COLO829 (cell line): Measurements from ENCODE around the gene FUZ.

Experiments
- DNase-seq: peaks from one replicate; pipeline ENCODE4 v3.0.0; 2012; ENCODE audit warnings: low spot score

The FUZ gene

GRCh38 chr19:49805822-49806619 is 7.1 kb downstream of the FUZ start:
- no peak for DNase-seq

- no peak for DNase-seq
These were observed 9.6 kb downstream of the FUZ start for GRCh38 chr19:49803529-49803856.

- DNase-seq = no peak
These were observed 10.1 kb downstream of the FUZ start for GRCh38 chr19:49802836-49803528.

- no peak for DNase-seq
These were observed 11.0 kb downstream of the FUZ start for GRCh38 chr19:49801966-49802661.

GRCh38 chr19:49801401-49801888 is 11.6 kb downstream of the FUZ start:
- DNase-seq = no peak

GRCh38 chr19:49800771-49801170 is 12.3 kb downstream of the FUZ start:
- DNase-seq = no peak

- DNase-seq = no peak
These were observed 13.2 kb downstream of the FUZ start for GRCh38 chr19:49799798-49800376.

GRCh38 chr19:49799271-49799797 is 13.8 kb downstream of the FUZ start:
- no peak for DNase-seq

GRCh38 chr19:49798574-49798973 is 14.5 kb downstream of the FUZ start:
- no peak for DNase-seq

- DNase-seq = no peak
These were observed 17.5 kb downstream of the FUZ start for GRCh38 chr19:49795615-49796014.

- DNase-seq = no peak
These were observed 19.6 kb downstream of the FUZ start for GRCh38 chr19:49793561-49793840.

GRCh38 chr19:49792829-49793560 is 20.1 kb downstream of the FUZ start:
- DNase-seq = no peak

GRCh38 chr19:49791776-49792445 is 21.2 kb downstream of the FUZ start:
- no peak for DNase-seq

- no peak for DNase-seq
These were observed 22.2 kb downstream of the FUZ start for GRCh38 chr19:49790866-49791265.

- no peak for DNase-seq
These were observed 24.2 kb downstream of the FUZ start for GRCh38 chr19:49788857-49789256.

- DNase-seq = no peak
These were observed 25.3 kb downstream of the FUZ start for GRCh38 chr19:49787746-49788145.

- no peak for DNase-seq
These were observed 26.7 kb downstream of the FUZ start for GRCh38 chr19:49786376-49786820.

GRCh38 chr19:49782515-49782914 is 30.6 kb downstream of the FUZ start:
- DNase-seq = no peak

- DNase-seq = no peak
These were observed 31.7 kb downstream of the FUZ start for GRCh38 chr19:49781394-49781793.

- DNase-seq = no peak
These were observed 32.2 kb downstream of the FUZ start for GRCh38 chr19:49780861-49781260.
